SK-N-MC (cell line): ENCODE measurements around the gene FHIT.

ENCODE experiments used
- EZH2 ChIP-seq: fragments of 200-600 bp; sonication (generic); IDR thresholded peaks from one replicate; pipeline ENCODE4 v1.6.1; 2017; ENCODE audit warnings: antibody characterized with exemption
- POLR2AphosphoS5 ChIP-seq: IDR thresholded peaks from 2 replicates; pipeline ENCODE4 v1.6.1; 2012; ENCODE audit warnings: mild to moderate bottlenecking, low read depth, low read length, borderline replicate concordance

DNA sequence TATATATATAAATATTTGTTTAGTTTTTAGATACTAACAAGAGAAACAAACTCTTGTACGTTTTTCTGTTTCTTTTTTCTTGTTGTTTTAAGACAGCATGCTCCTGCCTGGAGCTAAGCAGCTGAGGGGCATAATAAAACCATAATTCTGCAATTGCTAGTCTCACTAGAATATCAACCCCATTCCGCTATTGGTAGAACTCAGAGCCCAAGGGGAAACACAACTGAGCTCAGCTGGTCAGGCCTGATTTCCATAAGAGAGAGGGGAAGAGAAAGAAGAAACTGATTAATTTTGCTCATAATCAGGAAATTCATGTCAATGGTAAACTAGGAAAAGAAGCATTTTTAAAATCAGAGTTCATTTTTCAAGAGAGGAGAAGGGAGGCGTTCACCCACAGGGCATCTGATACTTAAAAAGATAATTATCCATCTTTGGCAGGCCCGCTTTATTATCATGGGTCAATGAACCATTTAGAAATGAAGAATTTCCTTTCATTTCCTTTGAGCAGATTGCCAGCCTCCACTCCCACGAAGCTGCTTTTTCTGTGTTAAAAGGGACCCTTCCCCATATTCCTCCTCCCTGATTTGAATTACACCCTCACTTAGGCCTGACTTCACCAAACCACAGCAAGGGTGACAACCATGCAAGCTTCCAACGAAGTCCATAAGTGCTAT, 1236.1 kb downstream of the FHIT start:
- no peak for TF ChIP-seq EZH2
- no peak for TF ChIP-seq POLR2AphosphoS5
